Activated CD4-positive, alpha-beta memory T cell treated with anti-CD3 and anti-CD28 coated beads for 36 hours (primary cell): ENCODE data around the gene DCLRE1B. TPM values are rescaled to one million over a fixed set of nuclear protein-coding genes. Genes with fewer than 3 reads are reported as not detected.
A peak's percentile ranks its signal among the peaks of the same experiment; 100 is the strongest.

Source experiments
- CTCF ChIA-PET: fragments of 350-600 bp; sonication (Branson Sonifier 250); formaldehyde crosslinking; loops from one replicate; lab custom pipeline; 2021; ENCODE audit warnings: antibody characterized with exemption, inconsistent platforms; lab: Charles Lee
- POLR2A ChIA-PET: fragments of 350-600 bp; sonication (Branson Sonifier 250); formaldehyde crosslinking; loops from one replicate; lab custom pipeline; 2021; ENCODE audit warnings: antibody characterized with exemption; lab: Charles Lee
- DNase-seq: peaks from one replicate; pipeline ENCODE4 v3.0.0-alpha.2; 2020
- H3K27ac Mint-ChIP-seq: one replicate; pipeline ENCODE4 v1.8.0; 2021; ENCODE audit warnings: mixed read lengths
- H3K27me3 Mint-ChIP-seq: one replicate; pipeline ENCODE4 v1.8.0; 2021; ENCODE audit warnings: mixed read lengths
- H3K36me3 Mint-ChIP-seq: one replicate; pipeline ENCODE4 v1.8.0; 2021; ENCODE audit warnings: mixed read lengths
- H3K4me1 Mint-ChIP-seq: one replicate; pipeline ENCODE4 v1.8.0; 2021; ENCODE audit warnings: low read depth, mixed read lengths
- H3K4me3 Mint-ChIP-seq: one replicate; pipeline ENCODE4 v1.8.0; 2021; ENCODE audit warnings: mild to moderate bottlenecking, mixed read lengths
- H3K9me3 Mint-ChIP-seq: one replicate; pipeline ENCODE4 v1.8.0; 2021; ENCODE audit warnings: mixed read lengths
- intact Hi-C: fragments of 100-400 bp; cut with micrococcal nuclease; formaldehyde crosslinking; loops from one replicate; pipeline ENCODE4 v1.15.1; 2023
- total RNA-seq, 2 experiments: library from RNA; stranded (reverse); gene quantifications; one replicate each; pipeline ENCODE4 v1.2.3, GENCODE V29; 2021

The DCLRE1B gene
- total RNA-seq, 2 experiments from 2014 or later = 19.4 to 19.6 TPM

DNA sequence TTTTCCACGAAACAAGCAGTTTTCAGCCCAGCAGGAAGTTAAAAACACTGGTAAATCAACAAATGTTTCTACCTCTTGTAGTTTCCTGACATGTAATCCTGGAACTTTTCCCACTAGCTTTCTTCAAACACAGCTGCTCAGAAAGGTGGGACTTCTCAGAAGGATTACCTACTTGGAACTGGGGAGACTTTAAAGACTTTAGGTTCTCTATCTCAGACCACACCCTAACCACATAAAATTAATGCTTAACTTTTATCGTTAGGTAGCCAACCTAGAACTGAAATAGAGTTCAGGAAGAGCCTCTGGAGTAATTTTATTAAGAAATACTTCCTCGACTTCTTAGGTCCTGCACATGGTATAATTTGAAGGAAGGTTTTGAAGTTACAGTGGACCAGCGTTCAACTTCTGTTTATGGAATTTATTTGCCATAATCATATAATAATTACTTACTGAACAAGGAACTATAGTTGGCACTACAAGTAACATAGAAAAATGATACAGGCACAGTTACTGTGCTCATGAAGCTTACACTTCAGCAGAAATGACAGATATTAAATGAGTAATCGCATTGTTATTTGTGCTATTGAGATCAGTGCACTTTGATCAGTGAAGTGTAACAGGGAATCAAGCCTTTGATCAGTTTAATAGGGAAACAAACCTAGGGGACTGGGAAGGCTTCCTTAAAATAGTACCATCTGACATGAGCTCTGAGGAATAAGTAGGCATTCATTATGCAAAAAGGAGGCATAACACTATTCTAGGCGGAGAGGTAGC lies 17.5 kb upstream of the DCLRE1B start, which contains the start of gene BCL2L15:
BCL2L15 (minus strand) TSS at position 180 of the 774 bp plus-strand sequence. CDS start 206 bp downstream, outside the sequence.
- ChIA-PET CTCF (interaction anchor here (1.3 kb wide), 1 partner anchor 17 kb away, joined by 6 read pairs; the partner anchor contains the start of genes AP4B1 and DCLRE1B), POLR2A (no interaction called here)
- intact Hi-C loops = no loop called here

GRCh38 chr1:113890816-113891215 lies 14.3 kb upstream of the DCLRE1B start:
- H3K4me1 Mint-ChIP-seq = peaks cover 21% of the 10 kb centered on the region
- H3K9me3 Mint-ChIP-seq = no peaks in the 10 kb centered on the region
- H3K27ac Mint-ChIP-seq = no peak overlapping the region
- POLR2A ChIA-PET = interaction anchor here (1.0 kb wide), 1 partner anchor 13 kb away, joined by 3 read pairs; no protein-coding TSS in a partner anchor
- CTCF ChIA-PET = no interaction called here
- intact Hi-C loops = no loop called here
- peaks cover 10% of the 10 kb centered on the region for H3K36me3 Mint-ChIP-seq
- no peaks in the 10 kb centered on the region for H3K27me3 Mint-ChIP-seq
- H3K4me3 Mint-ChIP-seq = no peak overlapping the region
- DNase-seq = no peak

More for the DNA sequence above, 17.5 kb upstream of the DCLRE1B start, which contains the start of gene BCL2L15:
- Mint-ChIP-seq H3K9me3 (no peaks in the 10 kb centered on the region), H3K27ac (no peak within 1 kb of the TSS), H3K4me3 (no peak within 1 kb of the TSS), H3K27me3 (no peaks in the 10 kb centered on the region), H3K4me1 (peaks cover 21% of the 10 kb centered on the region), H3K36me3 (peaks cover 3% of the 10 kb centered on the region)
- no peak for DNase-seq

GRCh38 chr1:113891631-113892220 lies 13.4 kb upstream of the DCLRE1B start:
- POLR2A ChIA-PET = no interaction called here
- DNase-seq = no peak
- Mint-ChIP-seq H3K4me3 (no peak overlapping the region), H3K27ac (no peak overlapping the region), H3K27me3 (no peaks in the 10 kb centered on the region), H3K4me1 (peaks cover 15% of the 10 kb centered on the region), H3K36me3 (peaks cover 19% of the 10 kb centered on the region), H3K9me3 (no peaks in the 10 kb centered on the region)
- intact Hi-C loops = no loop called here
- CTCF ChIA-PET = interaction anchor here (0.7 to 2.0 kb wide), 2 partner anchors 12 to 57 kb away, joined by 3 to 6 read pairs; no protein-coding TSS in a partner anchor

DNA sequence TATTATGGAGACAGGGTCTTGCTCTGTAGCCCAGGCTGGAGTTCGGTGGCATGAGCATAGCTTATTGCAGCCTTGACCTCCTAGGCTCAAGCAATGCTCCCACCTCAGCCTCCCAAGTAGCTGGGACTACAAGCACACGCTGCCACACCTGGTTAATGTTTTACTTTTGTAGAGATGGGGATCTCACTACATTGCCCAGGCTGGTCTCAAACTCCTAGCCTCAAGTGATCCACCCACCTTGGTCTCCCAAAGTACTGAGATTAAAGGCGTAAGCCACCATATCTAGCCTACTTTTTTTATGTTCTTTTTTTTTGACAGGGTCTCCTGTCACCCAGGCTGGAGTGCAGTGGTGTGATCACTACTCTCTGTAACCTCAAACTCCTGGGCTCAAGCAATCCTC lies 11.9 kb upstream of the DCLRE1B start:
- ChIA-PET POLR2A (no interaction called here), CTCF (interaction anchor here (0.6 to 2.0 kb wide), 2 partner anchors 19 to 58 kb away, joined by 4 to 6 read pairs; no protein-coding TSS in a partner anchor)
- Mint-ChIP-seq H3K36me3 (peaks cover 26% of the 10 kb centered on the region), H3K27ac (no peak overlapping the region), H3K4me3 (no peak overlapping the region), H3K4me1 (peaks cover 8% of the 10 kb centered on the region), H3K9me3 (no peaks in the 10 kb centered on the region), H3K27me3 (no peaks in the 10 kb centered on the region)
- DNase-seq = no peak
- intact Hi-C loops = no loop called here

- Mint-ChIP-seq H3K9me3 (no peaks in the 10 kb centered on the region), H3K4me3 (no peak overlapping the region), H3K4me1 (peaks cover 20% of the 10 kb centered on the region), H3K36me3 (peaks cover 42% of the 10 kb centered on the region), H3K27me3 (no peaks in the 10 kb centered on the region), H3K27ac (no peak overlapping the region)
- ChIA-PET POLR2A (no interaction called here), CTCF (interaction anchor here (1.0 kb wide), 1 partner anchor 13 kb away, joined by 3 read pairs; no protein-coding TSS in a partner anchor)
- intact Hi-C loops = no loop called here
- DNase-seq = no peak
These were observed 10.0 kb upstream of the DCLRE1B start for GRCh38 chr1:113895098-113895497.

DNA sequence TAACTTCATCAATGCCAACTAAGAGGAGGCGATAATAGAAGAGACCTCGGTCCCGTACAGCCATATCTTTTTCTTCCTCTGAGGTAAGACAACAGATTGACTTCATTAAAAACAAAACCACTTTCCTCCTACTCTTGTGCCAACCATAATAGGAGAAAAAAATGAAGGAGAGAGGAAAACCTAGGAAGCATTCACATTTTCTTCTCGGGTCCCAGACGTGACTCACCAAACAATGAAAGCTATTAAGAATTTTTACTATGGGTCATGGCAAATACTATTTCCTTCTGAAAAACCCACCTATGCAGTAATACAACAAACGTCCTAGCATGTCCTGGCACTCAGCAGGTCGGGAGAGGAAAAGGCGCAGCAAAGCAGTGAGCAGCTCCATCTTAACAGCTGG lies 9.2 kb upstream of the DCLRE1B start:
- ChIA-PET CTCF (interaction anchor here (0.8 to 1.0 kb wide), 2 partner anchors 14 to 60 kb away, joined by 3 read pairs; no protein-coding TSS in a partner anchor), POLR2A (no interaction called here)
- no peak for DNase-seq
- H3K4me3 Mint-ChIP-seq = no peak overlapping the region
- peaks cover 44% of the 10 kb centered on the region for H3K36me3 Mint-ChIP-seq
- intact Hi-C loops = no loop called here
- no peaks in the 10 kb centered on the region for H3K27me3 Mint-ChIP-seq
- H3K27ac Mint-ChIP-seq = no peak overlapping the region
- H3K9me3 Mint-ChIP-seq = no peaks in the 10 kb centered on the region
- H3K4me1 Mint-ChIP-seq = peaks cover 19% of the 10 kb centered on the region

GRCh38 chr1:113898241-113898814 lies 6.8 kb upstream of the DCLRE1B start:
- H3K27ac Mint-ChIP-seq = peak overlapping the region; percentile 74
- intact Hi-C loops = no loop called here
- no peak overlapping the region for H3K4me3 Mint-ChIP-seq
- ChIA-PET POLR2A (no interaction called here), CTCF (interaction anchor here (4.3 kb wide), 1 partner anchor 63 kb away, joined by 16 read pairs; no protein-coding TSS in a partner anchor)
- peaks cover 50% of the 10 kb centered on the region for H3K36me3 Mint-ChIP-seq
- H3K9me3 Mint-ChIP-seq = no peaks in the 10 kb centered on the region
- no peak for DNase-seq
- H3K27me3 Mint-ChIP-seq = no peaks in the 10 kb centered on the region
- H3K4me1 Mint-ChIP-seq = peaks cover 41% of the 10 kb centered on the region

DNA sequence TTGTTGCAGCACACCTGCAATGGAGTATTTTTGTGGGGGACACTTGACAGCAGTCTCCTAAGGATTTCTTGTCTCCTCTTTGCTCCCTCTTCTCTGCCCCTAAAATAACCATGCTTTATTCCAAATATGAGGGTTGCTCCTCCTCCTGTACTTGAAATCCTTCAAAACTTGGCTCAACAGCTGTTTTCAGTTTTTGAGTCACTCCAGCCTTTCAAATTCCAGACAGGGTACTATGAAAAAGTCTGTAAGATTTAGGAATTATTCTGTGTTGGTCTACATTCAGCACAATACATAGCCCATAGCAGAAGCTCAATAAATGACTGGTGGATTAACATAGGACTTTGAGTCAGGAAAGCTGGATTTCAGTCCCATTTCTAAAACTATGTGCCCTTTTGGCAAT lies 6.0 kb upstream of the DCLRE1B start:
- H3K4me1 Mint-ChIP-seq = peaks cover 44% of the 10 kb centered on the region

GRCh38 chr1:113901191-113901590 lies 3.9 kb upstream of the DCLRE1B start:
- intact Hi-C loops = no loop called here
- no peaks in the 10 kb centered on the region for H3K9me3 Mint-ChIP-seq
- no peaks in the 10 kb centered on the region for H3K27me3 Mint-ChIP-seq
- POLR2A ChIA-PET = interaction anchor here (1.5 to 2.1 kb wide), 2 partner anchors 20 to 29 kb away, joined by 4 to 11 read pairs; partner anchors contain the start of gene HIPK1
- H3K4me3 Mint-ChIP-seq = no peak overlapping the region
- peaks cover 42% of the 10 kb centered on the region for H3K36me3 Mint-ChIP-seq
- DNase-seq = no peak
- CTCF ChIA-PET = interaction anchor here (0.6 to 4.3 kb wide), 2 partner anchors 24 to 66 kb away, joined by 3 to 16 read pairs; no protein-coding TSS in a partner anchor
- H3K27ac Mint-ChIP-seq = peak overlapping the region; percentile 53
- H3K4me1 Mint-ChIP-seq = peaks cover 47% of the 10 kb centered on the region

More for the DNA sequence above, 6.0 kb upstream of the DCLRE1B start:
- no peak for DNase-seq
- ChIA-PET CTCF (interaction anchor here (4.3 kb wide), 1 partner anchor 64 kb away, joined by 16 read pairs; no protein-coding TSS in a partner anchor), POLR2A (interaction anchor here (0.7 kb wide), 1 partner anchor 139 kb away, joined by 3 read pairs; no protein-coding TSS in a partner anchor)
- Mint-ChIP-seq H3K36me3 (peaks cover 49% of the 10 kb centered on the region), H3K9me3 (no peaks in the 10 kb centered on the region), H3K27me3 (no peaks in the 10 kb centered on the region), H3K27ac (no peak overlapping the region), H3K4me3 (no peak overlapping the region)
- intact Hi-C loops = no loop called here

- CTCF ChIA-PET = interaction anchor here (0.7 to 5.5 kb wide), 17 partner anchors 9 to 831 kb away, joined by 3 to 56 read pairs (median 4); partner anchors contain the start of genes BCL2L15, HIPK1, LRIG2 and PHTF1
- Mint-ChIP-seq H3K36me3 (peaks cover 36% of the 10 kb centered on the region), H3K9me3 (no peaks in the 10 kb centered on the region), H3K4me3 (peak overlapping the region; percentile 94), H3K27ac (peak overlapping the region; percentile 96), H3K27me3 (no peaks in the 10 kb centered on the region), H3K4me1 (peaks cover 46% of the 10 kb centered on the region)
- POLR2A ChIA-PET = interaction anchor here (0.7 to 5.2 kb wide), 16 partner anchors 13 to 144 kb away, joined by 3 to 137 read pairs (median 4); partner anchors contain the start of genes HIPK1, PHTF1 and RSBN1
- intact Hi-C loops = loop anchor here (1.0 kb wide), 3 partner anchors 32 to 91 kb away; partner anchors contain the start of genes PTPN22 and RSBN1
- peak; percentile 31 for DNase-seq
These were observed 1.4 kb upstream of the DCLRE1B start for GRCh38 chr1:113903501-113904292.
